Endothelial cell of hepatic sinusoid (primary cell): ENCODE results near the gene IL1F10.

Experiments used
- in situ Hi-C: cut with HindIII; loops from 2 replicates; pipeline ENCODE4 v1.10.0; 2017; ENCODE audit warnings: low sequenced_read_pairs

Gene IL1F10

DNA sequence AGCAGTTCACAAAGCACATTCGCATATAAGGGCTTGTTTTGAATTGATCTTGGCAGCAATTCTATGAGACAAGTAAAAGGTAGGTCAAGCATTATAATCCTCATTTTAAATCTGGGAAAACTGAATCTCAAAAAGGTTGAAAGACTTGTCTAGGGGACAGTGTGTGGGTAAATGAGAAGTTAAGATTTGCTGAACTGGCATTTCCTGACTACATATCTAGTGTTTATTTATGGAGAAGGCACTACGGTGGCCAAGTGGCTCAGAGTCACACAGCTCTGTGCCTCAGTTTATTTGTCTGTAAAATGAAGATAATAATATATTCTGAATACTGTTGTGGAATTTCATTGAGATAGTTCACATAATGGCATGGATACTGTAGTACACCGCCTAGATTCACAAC lies 43.4 kb downstream of the IL1F10 start:
- in situ Hi-C loops: no loop called here

DNA sequence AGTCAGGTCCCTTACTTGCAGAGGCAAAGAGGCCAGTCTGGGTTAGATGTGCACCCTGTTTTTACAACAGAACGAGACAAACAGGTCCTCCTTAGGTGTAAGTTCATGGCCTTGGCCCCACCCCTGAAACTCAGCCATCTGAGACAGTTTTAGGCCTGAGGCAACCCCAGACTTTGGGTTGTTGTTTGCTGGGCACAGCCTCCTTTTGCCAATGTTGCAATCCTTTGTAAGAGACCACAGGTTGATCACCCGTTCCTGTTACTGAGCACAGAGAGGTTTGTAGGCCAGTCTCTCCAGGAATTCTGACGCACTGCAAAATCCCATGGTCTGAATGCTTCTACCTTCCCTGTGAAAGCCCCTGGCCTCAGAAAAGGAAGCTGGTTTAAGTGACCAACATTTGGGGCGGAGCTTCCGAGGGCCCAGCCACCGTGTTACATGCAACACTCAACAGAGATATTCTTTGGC lies 44.1 kb downstream of the IL1F10 start:
- in situ Hi-C loops: no loop called here

DNA sequence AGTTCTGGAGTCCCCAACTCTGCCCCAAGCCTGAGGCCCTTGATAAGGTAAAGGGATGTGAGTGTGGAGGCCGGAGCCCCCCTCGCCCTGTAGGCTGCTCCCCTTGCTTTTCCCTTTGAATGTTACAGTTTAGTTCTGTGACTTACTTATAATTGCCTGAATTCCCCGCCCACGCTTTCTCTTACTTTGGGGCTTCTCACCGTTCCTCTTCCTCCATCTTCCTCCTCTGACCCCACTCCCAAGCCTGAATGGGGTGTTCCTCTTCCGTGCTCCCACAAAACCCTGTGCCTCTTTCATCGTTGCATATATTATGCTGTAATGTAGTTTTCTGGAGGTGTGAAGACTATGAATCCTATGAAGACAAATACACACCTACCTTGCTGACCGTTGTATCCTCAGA lies 44.7 kb downstream of the IL1F10 start:
- in situ Hi-C loops: no loop called here

DNA sequence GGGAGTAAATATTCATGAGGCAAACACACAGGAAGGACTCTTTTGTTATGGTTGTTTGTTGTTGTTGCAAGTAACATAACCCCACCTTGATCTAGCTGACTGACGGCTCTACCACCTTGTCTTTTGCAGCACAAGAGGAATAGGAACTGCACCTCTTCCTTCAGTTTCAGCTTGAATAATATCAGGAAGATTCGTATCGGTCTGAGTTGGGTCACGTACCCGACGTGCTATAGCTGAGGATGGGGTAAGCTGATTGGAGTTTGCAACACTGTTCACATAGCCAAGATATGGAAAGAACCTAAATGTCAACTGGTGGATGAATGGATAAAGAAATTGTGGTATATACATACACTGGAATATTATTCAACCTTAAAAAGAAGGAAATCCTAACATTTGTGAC lies 45.1 kb downstream of the IL1F10 start:
- in situ Hi-C loops: no loop called here

DNA sequence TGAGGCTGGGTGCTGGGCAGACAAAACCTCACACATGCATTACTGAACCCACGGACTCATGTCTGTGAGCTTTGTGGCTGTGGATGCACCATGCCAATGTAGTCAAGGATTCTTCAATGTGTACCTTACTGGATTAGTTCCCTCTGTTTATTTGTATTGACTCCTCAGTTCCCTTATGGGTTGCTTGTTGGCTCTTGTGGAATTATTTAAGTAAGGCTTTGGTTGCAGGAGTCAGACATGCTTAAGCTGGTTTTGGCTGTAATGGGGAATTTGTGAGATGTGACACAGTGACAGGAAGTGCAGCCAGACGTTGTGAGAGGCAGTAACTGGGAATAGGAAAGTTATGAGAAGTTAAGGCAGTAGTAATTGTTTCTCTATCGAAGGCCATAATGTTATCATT lies 46.0 kb downstream of the IL1F10 start:
- in situ Hi-C loops: no loop called here

DNA sequence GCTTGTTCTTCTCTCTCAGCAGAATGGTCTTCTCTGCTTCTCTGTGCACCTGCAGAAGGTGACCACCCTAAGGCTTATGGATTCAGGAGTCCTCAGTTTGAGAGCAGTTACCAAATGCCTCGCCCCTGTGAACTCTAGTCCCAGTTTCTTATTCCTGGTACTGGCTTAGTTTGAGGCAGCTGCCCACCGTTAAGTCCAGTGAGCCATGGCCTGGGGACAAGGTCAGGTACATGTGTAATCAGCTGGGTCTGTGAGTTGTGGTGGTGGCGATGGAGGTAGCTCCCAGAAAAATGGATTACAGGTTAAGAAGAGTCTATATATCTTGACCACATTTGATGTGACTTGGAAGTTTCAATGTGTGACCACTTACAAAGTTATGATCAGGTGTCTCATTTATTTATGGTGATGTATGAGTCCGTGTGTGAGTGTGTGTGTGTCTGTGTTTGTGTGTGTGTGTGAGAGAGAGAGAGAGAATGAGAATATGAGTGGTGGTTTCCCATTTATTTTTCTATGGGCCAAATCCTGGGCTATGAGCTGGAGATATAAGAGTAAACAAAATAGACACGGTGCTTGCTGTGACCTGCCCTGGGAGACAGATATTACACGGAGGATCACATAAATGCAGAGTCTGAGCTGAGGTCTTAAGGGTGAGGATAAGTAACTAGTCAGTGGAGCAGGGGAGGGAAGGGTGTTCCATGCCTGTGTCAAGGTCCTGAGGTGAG lies 46.6 kb downstream of the IL1F10 start:
- in situ Hi-C loops: no loop called here

DNA sequence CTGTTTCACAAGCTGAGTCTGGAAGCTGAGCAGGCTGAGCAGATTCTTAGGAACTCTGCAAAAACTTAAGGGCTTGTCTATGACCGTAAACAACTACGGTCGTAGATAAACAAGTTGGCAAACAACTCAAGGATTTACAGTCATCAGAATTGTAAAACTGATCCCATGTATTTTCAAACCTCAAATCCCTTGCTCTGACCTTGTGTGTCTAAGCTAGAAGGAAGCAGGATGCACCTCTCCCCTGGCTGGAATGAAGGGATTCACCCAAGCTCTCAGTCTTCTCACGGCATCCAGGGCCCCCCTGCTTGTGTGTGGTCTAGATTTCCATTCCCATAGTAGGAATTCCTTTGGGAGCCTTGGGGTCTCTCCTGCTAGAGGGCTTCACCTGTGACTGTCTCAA lies 47.2 kb downstream of the IL1F10 start:
- in situ Hi-C loops: no loop called here

DNA sequence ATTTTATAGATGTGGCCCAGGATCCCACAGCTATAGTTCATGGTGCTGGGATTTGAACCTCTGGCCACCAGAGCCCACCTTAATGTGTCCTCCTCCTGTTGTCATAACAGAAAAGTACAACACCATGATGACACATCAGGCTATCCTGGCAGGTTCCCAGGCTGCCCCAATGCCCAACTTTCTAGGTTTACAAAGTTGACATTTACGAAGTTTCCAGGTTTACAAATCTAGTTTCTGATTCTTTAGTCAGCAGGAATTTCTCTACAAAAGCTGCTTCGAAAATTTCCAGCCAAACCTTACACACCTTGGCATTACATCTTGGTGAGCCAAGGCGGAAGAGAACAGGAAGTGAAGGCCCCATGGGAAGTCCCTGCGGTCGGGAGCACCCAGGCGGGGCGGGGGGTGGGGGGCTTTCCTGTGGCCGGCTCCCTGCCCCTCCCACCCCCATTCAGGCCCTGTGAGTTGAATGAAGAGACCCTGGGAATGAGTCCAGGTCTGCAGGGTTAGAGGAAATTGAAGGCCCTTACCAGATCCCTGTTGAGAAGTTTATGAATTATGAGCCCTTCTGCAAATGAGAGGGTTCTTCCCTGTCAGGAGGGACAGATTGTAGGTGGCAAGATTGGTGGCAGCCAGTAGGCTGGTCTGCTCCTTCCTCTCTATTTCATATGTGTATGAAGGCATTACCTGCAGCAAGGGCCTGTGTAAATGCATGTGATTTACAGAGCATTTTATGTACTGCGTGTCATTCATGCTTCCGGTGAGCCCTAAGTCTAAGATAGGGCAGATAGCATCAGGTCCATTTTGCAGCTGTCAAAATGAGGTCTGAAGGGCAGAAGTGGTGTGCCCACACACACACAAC lies 48.6 kb downstream of the IL1F10 start:
- in situ Hi-C loops: no loop called here

DNA sequence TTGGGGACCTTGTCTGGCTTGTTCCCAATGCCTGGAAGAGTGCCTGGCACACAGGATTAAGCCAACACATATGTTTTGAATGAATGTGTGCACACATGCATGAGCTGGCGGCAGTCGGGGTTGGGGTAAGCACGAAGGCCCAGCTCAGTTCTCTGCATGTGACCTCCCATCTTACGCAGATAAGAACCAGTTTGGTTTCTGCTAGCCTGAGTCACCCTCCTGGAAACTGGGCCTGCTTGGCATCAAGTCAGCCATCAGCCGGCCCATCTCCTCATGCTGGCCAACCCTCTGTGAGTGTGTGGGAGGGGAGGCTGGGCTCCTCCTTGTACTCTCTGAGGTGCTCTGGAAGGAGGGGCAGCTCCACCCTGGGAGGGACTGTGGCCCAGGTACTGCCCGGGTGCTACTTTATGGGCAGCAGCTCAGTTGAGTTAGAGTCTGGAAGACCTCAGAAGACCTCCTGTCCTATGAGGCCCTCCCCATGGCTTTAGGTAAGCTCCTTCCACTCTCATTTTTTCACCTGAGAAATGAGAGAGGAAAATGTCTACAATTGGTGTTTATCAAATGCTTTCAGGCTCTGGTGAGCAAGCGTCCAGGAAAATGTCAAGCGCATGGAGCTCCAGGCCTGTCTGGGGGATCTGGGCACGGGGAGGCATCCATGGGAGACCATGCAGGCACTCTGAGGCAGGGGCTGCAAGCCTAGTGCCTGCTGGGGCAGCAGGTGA lies 49.9 kb downstream of the IL1F10 start:
- in situ Hi-C loops: no loop called here

DNA sequence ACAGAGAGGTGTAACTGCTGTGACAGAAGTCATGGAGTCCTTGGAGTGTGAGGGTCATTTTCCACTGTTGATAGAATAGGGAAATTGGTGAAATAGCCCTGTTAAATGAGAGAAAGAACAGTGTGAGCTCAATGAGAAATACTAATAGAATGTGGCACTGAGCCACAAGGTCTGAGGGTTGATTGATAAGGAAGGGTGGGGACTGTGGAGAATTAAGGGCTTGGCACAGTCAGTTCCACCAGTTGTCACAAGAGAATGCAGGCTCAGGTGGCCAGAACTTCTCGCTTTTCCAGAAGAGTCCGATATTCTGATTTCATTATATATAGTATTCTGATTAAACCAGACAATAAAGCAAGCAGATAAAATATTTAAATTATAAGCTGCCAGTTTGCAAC lies 50.5 kb downstream of the IL1F10 start:
- in situ Hi-C loops: no loop called here

DNA sequence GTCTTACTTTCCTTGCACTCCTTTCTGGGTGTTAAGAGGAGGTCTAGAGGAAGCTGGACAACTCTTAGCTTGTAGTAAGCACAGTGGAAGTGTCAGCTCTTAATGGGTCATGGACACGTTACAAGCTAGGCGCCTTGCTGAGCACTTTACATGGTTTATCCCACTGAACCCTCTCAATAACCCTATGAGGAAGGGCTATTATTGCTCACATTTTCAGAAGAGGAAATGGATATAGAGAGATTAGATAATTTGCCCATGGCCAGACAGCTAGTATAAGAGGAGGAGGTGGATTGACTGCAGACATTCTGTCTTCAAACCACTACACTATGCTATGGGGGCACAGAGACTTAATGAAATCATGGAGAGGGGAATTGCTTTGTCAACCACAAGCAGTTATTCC lies 51.3 kb downstream of the IL1F10 start:
- in situ Hi-C loops: no loop called here

DNA sequence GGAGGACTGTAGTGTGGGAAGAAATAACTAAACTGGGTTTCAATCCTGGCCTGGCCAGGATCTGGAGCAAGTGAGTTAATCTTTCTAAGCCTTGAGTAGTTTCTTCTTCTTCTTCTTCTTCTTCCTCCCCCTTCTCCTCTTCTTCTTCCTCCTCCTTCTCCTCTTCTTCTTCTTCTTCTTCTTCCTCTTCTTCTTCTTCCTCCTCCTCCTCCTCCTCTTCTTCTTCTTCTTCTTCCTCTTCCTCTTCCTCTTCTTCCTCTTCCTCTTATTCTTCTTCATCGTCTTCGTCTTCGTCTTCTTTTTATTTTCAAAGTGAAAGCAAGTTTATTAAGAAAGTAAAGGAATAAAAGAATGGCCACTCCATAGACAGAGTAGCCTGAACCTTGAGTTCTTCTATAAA lies 53.1 kb downstream of the IL1F10 start:
- in situ Hi-C loops: no loop called here

DNA sequence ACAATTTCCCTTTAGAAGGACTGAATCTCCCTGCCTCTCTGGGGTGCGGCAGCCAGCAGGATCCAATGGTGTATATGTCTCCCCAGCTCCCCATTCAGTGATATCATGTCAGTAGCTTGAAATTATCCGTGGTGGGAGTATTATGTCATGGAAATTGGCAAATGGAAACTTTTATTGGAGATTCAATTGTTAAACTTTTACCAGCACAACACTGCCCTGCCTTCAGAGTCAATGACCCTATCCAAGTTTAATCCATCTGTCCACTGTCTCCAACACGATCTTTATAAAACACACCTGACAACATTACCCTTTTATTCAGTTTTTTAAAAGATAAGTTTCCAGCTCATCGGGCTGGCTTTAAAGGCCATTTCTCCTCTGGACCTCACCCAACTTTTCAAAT lies 54.6 kb downstream of the IL1F10 start:
- in situ Hi-C loops: no loop called here

DNA sequence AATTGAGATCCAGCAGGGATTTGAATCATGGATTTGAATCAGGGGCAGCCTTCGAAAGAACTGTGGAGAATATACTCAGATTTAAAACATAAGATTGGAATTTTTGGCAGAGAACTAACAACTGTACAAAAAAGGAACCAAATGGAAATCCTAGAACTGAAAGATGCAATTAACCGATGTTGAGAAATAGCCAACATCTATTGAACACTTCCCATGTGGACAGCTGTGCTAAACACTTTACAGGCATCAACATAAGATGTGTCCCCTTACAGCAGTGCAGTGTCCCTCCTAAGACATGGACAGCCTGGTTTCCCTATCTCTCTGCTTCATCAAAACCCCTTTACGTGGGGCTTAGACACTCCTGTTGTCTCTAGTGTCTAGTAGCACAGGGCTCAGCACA lies 56.0 kb downstream of the IL1F10 start:
- in situ Hi-C loops: no loop called here

DNA sequence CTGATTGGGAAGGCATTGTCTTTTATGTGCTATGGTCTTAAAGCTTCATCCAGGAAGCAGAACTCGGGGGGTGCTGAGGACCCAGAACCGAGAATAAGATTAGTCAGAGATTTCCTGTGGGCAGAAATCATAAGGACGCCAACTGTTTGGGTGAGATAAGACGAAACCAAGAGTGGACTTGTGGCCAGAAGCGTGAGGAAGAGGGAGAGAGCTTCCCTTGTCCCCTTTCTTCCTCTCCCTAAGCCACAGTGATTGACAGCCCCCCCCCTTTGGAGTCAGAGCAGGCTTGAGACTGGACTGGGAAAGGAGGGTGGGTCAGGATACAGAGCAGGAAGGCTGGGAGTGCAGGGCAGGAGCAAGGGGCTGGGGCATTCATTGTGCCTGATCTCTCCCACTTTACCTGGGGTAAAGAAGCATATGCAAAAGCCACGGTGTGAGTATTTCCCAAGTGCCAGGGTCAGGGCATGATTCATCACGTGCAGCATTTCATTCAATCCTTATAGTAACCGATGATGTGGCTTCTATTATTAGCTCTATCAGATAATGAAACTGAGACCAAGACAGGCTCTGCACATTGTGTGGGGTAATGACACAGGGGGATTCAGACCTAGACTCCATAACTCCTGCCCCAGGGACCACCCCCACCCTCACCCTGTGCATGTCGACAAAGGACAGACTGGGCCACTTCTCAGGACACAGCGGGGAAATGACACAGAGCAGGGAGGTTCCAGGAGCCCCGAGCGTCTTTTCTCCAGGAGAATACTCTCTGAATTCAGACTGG lies 56.6 kb downstream of the IL1F10 start:
- in situ Hi-C loops: no loop called here
